ENCODE results near the gene SLC7A11.

The SLC7A11 gene

DNA sequence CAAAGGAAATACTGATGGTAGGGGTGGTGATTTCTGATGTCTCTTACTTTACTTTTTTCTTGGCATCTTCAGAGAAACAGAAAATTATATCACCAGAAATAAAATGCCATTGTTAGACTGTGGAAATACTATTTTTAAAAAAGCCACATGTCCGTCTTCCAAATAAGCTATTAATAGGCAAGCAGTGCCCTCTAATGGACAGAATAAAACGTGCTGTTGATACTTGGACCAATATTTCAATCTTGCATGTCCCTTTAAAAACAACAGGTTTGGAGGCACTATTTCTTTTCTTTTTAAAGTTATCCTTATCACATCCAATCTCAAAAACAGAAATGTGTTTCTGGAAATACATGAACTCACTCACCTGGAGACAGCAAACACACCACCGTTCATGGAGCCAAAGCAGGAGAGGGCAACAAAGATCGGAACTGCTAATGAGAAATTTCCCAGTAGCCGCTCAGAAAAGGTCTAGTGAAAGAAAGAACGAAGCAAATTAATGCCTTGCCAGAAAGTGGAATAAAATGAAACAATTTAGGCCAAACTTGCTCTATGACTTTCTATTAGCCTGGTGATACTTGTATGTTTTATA lies 59.2 kb downstream of the SLC7A11 start:
- DNase-seq, result peak in 6 of 42 donors; percentile 18 to 63 (median 34)
- intact Hi-C loops (cut with DNase I), result no loop called here

DNA sequence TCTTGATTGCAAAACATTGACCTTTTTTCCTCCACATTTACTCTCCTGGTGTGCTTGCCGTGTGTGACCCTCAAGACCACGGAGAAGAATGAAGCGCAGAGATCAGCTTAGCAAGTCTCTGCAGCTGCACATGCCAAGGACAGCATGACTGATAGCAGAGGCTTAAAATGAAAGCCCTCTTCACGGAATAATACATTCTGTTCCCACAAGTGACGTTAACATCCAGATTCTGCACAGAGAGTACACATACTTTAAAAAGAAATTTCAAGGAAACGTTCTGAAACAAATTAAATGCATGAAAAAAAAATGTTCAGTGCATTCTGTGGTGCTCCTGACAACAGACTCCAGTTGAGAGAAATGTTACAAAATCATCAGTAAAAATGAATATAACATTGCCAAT lies 60.9 kb downstream of the SLC7A11 start:
- intact Hi-C loops (cut with DNase I), result no loop called here
- DNase-seq, result peak in 9 of 42 donors; percentile 8 to 41 (median 19)

DNA sequence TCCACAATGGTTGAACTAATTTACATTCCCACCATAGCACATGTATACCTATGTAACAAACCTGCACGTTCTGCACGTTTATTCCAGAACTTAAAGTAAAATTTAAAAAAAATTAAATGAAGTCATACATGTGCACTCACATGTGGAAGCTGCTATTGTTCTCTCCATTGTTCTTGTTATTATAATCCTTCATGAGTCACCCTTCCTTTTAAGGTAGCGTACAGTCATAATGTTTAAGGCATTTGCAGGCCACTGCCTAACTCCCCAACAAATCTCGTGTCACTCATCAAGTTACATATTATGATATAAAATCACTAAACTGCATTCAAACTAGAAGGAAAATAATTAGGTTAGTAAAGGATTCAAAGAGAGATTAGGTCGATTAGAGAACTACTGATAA lies 63.6 kb downstream of the SLC7A11 start:
- intact Hi-C loops (cut with DNase I), result no loop called here
- DNase-seq, result no peak

DNA sequence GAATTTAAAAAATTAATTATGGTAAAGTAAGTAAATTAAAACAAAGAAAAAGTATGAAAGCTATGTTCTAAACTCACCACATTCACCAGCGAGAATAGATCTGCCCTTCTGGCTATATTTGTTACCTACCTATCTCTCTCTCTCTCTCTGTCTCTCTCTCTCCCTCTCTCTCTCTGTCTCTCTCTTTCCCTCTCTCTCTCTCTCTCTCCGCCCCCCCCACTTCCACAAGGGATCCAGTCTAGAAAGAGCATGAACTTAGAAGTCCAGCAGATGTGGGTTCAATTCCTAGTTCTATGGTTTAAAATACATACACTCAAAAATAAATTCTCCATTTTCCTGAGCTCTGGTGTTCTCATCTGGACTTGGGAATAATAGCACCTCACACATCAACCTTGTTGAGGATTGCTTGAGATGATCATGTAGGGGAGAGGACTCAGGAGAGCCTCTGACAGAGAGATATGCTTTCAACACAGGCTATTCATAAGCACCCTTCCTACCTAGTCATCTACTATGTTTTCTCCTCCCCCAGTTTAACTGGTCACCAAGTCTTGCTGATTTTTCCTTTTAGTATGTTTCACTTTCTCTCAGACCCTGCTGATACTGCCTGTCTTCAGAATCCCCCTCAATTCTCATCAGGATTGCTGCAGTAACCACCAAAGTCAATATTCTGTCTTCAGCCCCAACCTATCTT lies 64.7 kb downstream of the SLC7A11 start:
- DNase-seq, result no peak
- intact Hi-C loops (cut with DNase I), result no loop called here

DNA sequence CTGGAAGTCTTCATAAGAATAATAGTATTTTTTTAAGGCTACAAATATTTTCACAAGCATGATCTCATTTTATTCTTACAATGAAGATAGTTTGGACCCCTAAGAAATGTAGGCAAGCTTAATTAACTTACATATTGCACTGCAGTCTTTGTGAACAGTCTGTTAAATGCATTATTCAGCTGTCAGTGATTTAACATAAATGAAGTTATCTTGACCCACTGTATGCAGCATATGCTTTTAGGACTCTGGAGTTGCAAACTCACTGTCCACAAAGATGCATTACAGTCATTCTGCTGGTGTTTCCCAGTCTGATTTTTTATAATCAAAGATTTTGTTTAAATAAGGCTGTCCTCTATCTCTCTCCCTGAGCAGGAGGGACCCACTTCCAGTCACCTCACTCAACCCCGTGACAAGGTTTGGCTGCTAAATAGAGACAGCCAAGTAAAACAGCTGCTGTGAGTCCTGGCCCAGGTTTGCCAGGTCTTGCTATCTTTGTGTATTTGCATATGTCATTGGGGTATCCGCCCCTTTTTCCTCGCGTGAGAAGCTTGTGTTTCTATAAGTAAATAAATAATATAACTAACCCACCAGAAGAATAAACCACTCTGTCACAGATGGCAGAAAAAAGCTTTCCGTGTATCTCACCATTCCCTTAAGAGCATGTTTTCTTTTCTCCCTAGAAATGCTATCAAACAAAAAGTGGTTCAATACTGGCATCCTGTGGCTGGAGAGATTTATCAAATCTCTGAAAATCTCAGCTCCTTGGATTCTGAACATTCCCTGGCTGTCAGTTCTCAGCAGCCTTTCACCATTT lies 67.0 kb downstream of the SLC7A11 start:
- no peak for DNase-seq
- intact Hi-C loops (cut with DNase I), result no loop called here

DNA sequence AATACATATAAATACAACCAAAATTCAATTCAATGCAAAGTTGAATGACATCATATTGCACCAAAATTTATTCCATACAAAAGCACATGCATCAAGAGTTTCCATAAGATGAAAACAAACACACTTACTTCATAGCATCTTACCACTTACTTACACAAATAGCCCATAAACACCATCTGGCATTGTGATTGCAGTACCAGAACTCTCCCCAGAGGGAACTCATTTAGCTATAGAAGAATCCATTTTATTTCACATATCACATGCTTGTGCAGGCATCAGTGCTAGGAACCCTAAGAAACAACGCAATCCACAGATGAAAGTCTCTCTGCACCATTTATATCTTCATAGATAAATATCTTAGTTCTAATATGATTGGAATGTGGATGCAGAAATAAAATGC lies 77.9 kb downstream of the SLC7A11 start:
- no peak for DNase-seq
- intact Hi-C loops (cut with DNase I), result no loop called here

DNA sequence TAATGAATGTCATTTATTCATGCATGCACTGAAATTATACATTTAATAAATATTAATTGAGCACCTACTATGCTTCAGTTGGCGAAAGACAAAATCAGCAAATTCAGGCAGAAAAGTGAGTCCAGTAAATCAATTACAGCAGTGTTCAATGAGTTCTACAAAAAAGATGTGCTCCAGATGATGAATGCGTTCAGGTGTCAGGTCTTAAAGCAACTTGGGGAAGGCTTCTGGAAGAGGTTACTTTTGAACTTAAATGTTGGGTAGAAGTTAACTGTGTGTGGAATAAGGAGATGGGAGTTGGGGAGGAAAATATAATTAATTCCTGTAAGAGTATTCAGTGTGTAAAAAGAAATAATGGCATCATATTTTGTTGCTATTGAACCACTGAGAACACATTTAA lies 79.0 kb downstream of the SLC7A11 start:
- no peak for DNase-seq
- intact Hi-C loops (cut with DNase I), result no loop called here

DNA sequence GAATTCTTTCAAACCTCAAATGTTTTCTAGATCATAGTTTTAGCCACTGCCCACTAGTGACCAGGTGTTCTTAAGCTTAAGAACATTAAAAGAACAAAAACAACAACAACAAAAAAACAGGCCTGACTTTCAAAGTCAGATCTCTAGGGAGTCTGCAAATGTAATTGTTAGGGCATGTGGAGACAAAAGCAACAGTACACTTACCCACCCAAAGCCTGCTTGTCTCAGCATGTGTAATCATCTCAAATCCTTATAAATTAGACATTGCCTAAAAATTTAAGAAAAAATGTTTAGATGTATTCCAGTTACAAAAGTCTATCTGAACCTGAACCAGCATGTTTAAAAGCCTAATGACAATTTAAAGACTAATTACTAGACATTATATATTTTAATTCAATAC lies 79.9 kb downstream of the SLC7A11 start:
- intact Hi-C loops (cut with DNase I), result no loop called here
- no peak for DNase-seq

DNA sequence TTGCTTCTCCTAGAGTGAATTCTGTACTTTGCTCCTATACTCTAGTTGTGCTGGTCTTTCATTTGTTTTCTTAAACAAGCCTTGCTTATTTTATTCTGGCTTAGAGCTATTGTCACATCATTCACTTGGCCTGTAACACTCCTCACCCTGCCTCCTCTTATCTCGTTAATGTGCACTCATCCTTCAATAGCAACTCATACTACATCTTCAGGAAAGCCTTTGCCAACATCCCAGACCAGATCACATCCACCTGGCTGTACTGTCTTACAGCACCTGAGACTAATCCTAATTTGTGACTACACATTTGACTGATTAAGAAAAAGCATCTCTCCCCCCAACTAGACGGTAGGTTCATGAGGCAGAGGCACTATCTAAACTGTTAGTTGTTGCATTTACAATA lies 80.8 kb downstream of the SLC7A11 start:
- DNase-seq, result no peak
- intact Hi-C loops (cut with DNase I), result no loop called here

DNA sequence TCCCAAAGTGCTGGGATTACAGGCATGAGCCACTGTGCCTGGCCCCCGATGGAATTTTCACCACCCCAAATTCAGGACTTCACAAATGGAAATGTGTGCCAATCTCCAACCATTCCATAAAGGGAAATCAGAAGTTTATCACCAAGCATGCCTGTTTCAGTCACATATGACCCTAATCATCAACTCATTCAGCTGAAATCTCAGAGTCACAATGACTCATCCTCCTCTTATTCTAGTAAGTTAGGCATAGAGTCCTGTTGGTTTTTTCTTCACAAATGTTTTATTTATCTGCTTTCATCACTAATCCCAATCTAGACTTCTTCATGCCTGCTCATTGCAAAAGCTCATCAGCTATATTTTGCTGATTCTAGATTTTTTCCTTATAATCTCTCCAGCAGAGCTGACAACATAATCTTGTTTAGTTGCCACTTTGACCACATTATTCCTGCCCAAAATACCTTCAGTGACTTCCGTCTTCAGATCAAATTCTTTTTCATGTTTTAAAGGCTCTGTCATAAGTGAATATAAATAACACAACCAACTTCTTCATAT lies 83.3 kb downstream of the SLC7A11 start:
- intact Hi-C loops (cut with DNase I), result no loop called here
- no peak for DNase-seq

DNA sequence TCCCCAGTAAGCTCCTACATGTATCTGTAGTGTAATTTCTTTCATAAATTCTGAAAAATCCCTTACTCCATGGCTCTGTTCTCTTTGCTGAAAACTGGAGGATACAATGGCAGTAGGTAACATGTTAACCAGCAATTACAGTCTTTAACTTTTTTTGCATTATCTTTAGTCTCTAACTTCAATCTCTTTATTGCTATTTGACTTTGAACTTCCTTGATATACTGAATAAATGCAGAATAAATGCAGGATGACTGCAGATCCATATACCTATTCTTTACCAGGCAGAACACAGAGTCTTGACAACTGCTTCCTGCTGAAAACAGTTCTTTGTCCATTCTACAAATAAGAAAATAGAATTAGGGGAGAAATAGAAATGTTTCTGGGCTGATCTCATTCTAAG lies 101.3 kb downstream of the SLC7A11 start:
- intact Hi-C loops (cut with DNase I), result no loop called here
- DNase-seq, result no peak

DNA sequence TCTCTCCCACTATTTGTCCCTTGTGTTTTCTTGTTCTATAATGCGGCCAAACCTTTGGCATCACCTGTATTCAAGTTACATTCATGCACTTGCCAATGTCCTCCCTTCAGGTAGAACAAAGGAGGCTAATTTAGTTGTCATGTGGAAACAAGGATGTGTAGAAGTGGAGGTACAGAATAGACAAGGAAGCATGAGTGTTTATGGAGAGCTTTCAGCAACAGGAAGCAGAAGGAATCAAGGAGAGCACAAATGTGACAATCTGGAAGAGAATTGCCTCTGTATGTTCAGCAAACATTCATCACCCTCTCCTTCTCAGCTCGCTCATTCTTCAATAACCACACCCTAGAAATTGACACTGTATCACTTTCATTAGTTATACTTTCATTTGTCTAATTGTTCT lies 103.4 kb downstream of the SLC7A11 start:
- DNase-seq, result no peak
- intact Hi-C loops (cut with DNase I), result no loop called here

DNA sequence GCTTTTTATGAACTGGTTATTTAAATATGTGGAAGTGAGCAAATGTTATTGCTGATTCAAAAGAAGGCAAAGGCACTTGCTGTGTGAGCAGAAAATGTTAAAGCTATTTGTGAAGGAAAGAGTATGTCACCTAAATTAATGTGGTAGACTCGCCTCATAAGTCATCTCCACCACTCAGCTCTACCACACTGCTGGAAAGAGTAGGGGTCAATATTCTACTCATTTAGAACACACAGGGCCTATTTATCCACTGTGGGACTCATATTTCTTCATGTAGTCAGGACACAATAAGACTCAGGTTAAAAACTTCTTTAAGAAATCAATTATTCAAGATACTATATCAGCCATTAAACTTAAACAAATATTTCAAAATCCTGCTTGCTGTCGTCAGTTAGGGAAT lies 106.5 kb downstream of the SLC7A11 start:
- intact Hi-C loops (cut with DNase I), result no loop called here
- no peak for DNase-seq

DNA sequence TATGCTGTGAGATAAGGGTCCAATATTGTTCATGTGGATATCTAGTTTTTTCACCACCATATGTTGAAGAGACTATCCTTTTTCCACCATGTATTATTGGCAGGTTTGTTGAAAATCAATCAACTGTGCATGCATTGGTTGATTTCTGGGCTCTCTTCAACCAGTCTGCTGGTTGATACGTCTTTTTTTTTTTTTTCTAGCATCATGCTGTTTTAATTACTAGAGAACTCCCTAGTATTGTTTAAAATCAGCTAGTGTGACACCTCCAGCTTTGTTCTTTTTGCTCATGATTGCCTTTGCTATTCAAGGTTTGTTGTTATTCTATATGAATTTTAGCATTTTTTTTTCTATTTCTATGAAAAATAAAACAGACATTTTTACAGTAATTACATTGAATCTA lies 123.9 kb downstream of the SLC7A11 start:
- no peak for DNase-seq
- intact Hi-C loops (cut with DNase I), result no loop called here

DNA sequence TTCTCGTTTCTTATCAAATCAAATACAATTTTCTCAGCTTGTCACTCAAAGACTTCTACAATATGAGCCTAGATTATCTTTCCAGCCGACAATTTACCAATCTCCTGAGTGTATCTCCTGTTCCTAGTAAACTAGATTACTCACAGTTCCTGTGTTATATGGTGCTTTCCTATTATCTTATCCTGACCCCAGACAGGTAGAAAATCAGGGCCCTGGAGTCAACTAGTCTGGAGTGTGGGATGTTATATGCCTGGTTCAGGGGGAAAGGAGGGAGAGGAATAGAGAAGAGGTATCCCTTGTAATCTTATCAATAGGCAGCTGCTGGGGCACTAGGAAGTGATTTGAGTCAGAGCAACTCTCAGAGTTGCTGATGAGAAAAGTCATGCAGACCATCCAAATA lies 127.1 kb downstream of the SLC7A11 start:
- intact Hi-C loops (cut with DNase I), result no loop called here
- DNase-seq, result no peak

DNA sequence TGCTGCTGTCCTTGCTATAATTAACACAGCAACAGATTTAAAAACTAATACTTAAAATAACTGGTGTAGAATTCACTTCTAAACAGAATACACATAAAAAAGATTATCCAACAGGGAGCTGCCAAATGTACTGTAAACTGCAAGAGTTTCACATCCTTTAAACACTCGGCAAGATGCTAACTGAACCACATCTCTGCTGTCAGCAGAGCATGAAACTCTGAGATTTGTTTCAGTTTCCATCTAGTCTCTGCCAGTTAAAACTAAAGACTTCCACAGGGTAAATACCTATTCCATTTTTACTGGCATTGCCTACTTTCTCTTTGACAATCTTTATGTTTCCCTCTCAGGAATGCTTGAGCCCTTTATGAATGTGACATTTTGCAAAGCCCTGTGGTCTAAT lies 127.7 kb downstream of the SLC7A11 start:
- intact Hi-C loops (cut with DNase I), result no loop called here
- DNase-seq, result no peak
